HepG2 (cell line): ENCODE data around the gene ULK3. TPM values are rescaled to one million over a fixed set of nuclear protein-coding genes. Genes with fewer than 3 reads are reported as not detected.

Source experiments
- ATAC-seq: fragments of 200-7000 bp; cut with Tn5 transposase; 3 replicates; pipeline ENCODE4 v1.9.1; 2020; ENCODE audit warnings: mild to moderate bottlenecking, moderate library complexity
- BruUV-seq: library from RNA; stranded (reverse); fragments of 400-500 nt; replicated peaks from 2 replicates; lab custom pipeline; 2021; lab: Mats Ljungman, UMichigan
- CTCF ChIA-PET: fragments of 300-600 bp; formaldehyde crosslinking; extraction: SDS; loops from one replicate; lab custom pipeline; 2021; ENCODE audit warnings: low total read pairs, inconsistent platforms, low intra/inter-chr PET ratio; lab: Yijun Ruan, JAX
- POLR2A ChIA-PET: fragments of 350-600 bp; sonication (Branson Sonifier 250); formaldehyde crosslinking; loops from one replicate; lab custom pipeline; 2020; ENCODE audit warnings: antibody characterized with exemption, inconsistent platforms; lab: Yijun Ruan, JAX
- DNase-seq: peaks from one replicate; pipeline ENCODE4 v3.0.0-alpha.2; 2015; ENCODE audit warnings: low spot score
- FAIRE-seq: peaks from 3 replicates; lab custom pipeline; 2011; peaks lifted over from hg19 to GRCh38; lab: Jason Lieb, UNC
- H2AFZ ChIP-seq: one replicate; pipeline ENCODE4 v1.6.1; 2011; ENCODE audit warnings: low read length, inconsistent platforms
- H3K27ac ChIP-seq: fragments of 300-600 bp; 3 replicates; pipeline ENCODE4 v1.8.0; 2011; ENCODE audit warnings: mixed run types, mild to moderate bottlenecking, mixed read lengths, low read length, inconsistent platforms; ENCODE audit not compliant: insufficient read depth; ENCODE audit errors: extremely low read length
- H3K27me3 ChIP-seq, 2 experiments: fragments of 200-600 bp in 1 of 2; 2 replicates in 1 of 2; 3 replicates in 1 of 2; pipeline versions ENCODE4 v1.6.0 to v1.8.0; 2011; ENCODE audit warnings: low read length in 2 of 2, mild to moderate bottlenecking in 2 of 2, moderate library complexity in 2 of 2, inconsistent platforms in 1 of 2; ENCODE audit not compliant: insufficient read depth in 2 of 2, control insufficient read depth in 1 of 2
- H3K36me3 ChIP-seq, 2 experiments: fragments of 200-600 bp in 1 of 2; replicated peaks in 1 of 2; 2 replicates in 1 of 2; 3 replicates in 1 of 2; pipeline versions ENCODE4 v1.5.1 to v1.8.0; 2011; ENCODE audit warnings: low read length in 2 of 2, inconsistent platforms in 1 of 2; ENCODE audit not compliant: insufficient read depth in 2 of 2, control insufficient read depth in 1 of 2
- H3K4me1 ChIP-seq: 2 replicates; pipeline ENCODE4 v1.5.1; 2012; ENCODE audit warnings: low read length, inconsistent platforms; ENCODE audit not compliant: insufficient read depth
- H3K4me2 ChIP-seq: 2 replicates; pipeline ENCODE4 v1.6.0; 2011; ENCODE audit warnings: low read depth, low read length, inconsistent platforms
- H3K4me3 ChIP-seq, 3 experiments: fragments of 200-600 bp in 1 of 3; sonication (generic), shearing (Covaris generic) in 1 of 3; replicated peaks in 1 of 3; 2 replicates each; pipeline ENCODE4 v1.5.1; 2011 to 2016; ENCODE audit warnings: low read length in 3 of 3, inconsistent platforms in 2 of 3, low read depth in 2 of 3, mild to moderate bottlenecking in 2 of 3, control low read depth in 1 of 3, mixed read lengths in 1 of 3; ENCODE audit not compliant: insufficient read depth in 1 of 3
- H3K79me2 ChIP-seq: one replicate; pipeline ENCODE4 v1.6.1; 2011; ENCODE audit warnings: low read length, inconsistent platforms; ENCODE audit not compliant: insufficient read depth
- H3K9ac ChIP-seq: 2 replicates; pipeline ENCODE4 v1.6.0; 2011; ENCODE audit warnings: mild to moderate bottlenecking, low read depth, low read length, inconsistent platforms; ENCODE audit not compliant: insufficient read depth
- H3K9me3 ChIP-seq: 2 replicates; pipeline ENCODE4 v1.5.1; 2012; ENCODE audit warnings: mild to moderate bottlenecking, low read length
- H4K20me1 ChIP-seq: 2 replicates; pipeline ENCODE4 v1.6.0; 2011; ENCODE audit warnings: inconsistent platforms, mild to moderate bottlenecking, low read length, moderate library complexity; ENCODE audit not compliant: insufficient read depth
- CBX1 ChIP-seq: IDR thresholded peaks from one replicate; pipeline ENCODE4 v1.6.1; 2016; ENCODE audit warnings: antibody characterized with exemption, low read depth
- CCDC6 ChIP-seq: sonication (generic); formaldehyde crosslinking; IDR thresholded peaks from 2 replicates; pipeline ENCODE4 v1.8.1; 2022; ENCODE audit warnings: mild to moderate bottlenecking, missing genetic modification reagents, moderate library complexity
- GABPB1 ChIP-seq: IDR thresholded peaks from 2 replicates; pipeline ENCODE4 v1.6.1; 2016; ENCODE audit warnings: mild to moderate bottlenecking, missing genetic modification reagents, moderate library complexity, missing compliant biosample characterization
- HIVEP1 ChIP-seq: sonication (generic); formaldehyde crosslinking; IDR thresholded peaks from 2 replicates; pipeline ENCODE4 v1.4.0; 2020; ENCODE audit warnings: mild to moderate bottlenecking, missing genetic modification reagents
- MTF2 ChIP-seq: sonication (generic); formaldehyde crosslinking; IDR thresholded peaks from 2 replicates; pipeline ENCODE4 v1.5.0; 2020; ENCODE audit warnings: missing genetic modification reagents, borderline replicate concordance
- PBX3 ChIP-seq: sonication (generic); formaldehyde crosslinking; IDR thresholded peaks from 2 replicates; pipeline ENCODE4 v1.8.1; 2023; ENCODE audit warnings: missing genetic modification reagents, inconsistent platforms, borderline replicate concordance
- REL ChIP-seq: sonication (generic); formaldehyde crosslinking; conservative IDR thresholded peaks from 2 replicates; pipeline ENCODE4 v1.8.0; 2022; ENCODE audit warnings: mild to moderate bottlenecking, missing genetic modification reagents, moderate library complexity
- RELA ChIP-seq: sonication (generic); formaldehyde crosslinking; IDR thresholded peaks from 2 replicates; pipeline ENCODE4 v1.4.0; 2020; ENCODE audit warnings: missing genetic modification reagents
- ZBED4 ChIP-seq: sonication (generic); formaldehyde crosslinking; IDR thresholded peaks from 2 replicates; pipeline ENCODE4 v1.4.0; 2020; ENCODE audit warnings: missing genetic modification reagents, borderline replicate concordance
- ZBTB20 ChIP-seq: sonication (generic); formaldehyde crosslinking; IDR thresholded peaks from 2 replicates; pipeline ENCODE4 v1.8.1; 2023; ENCODE audit warnings: missing genetic modification reagents, low read depth, mild to moderate bottlenecking, borderline replicate concordance
- ZEB1 ChIP-seq: IDR thresholded peaks from 2 replicates; pipeline ENCODE4 v1.6.1; 2012; ENCODE audit warnings: mild to moderate bottlenecking, low read depth, inconsistent platforms; ENCODE audit not compliant: insufficient replicate concordance
- ZFP1 ChIP-seq: IDR thresholded peaks from 2 replicates; pipeline ENCODE4 v1.6.1; 2016
- ZFP82 ChIP-seq: sonication (generic); formaldehyde crosslinking; IDR thresholded peaks from 2 replicates; pipeline ENCODE4 v1.5.1; 2020; ENCODE audit warnings: mild to moderate bottlenecking, missing genetic modification reagents, borderline replicate concordance
- ZNF383 ChIP-seq: sonication (generic); formaldehyde crosslinking; IDR thresholded peaks from 2 replicates; pipeline ENCODE4 v1.4.0; 2020; ENCODE audit warnings: missing genetic modification reagents, mild to moderate bottlenecking, borderline replicate concordance
- ZNF557 ChIP-seq: sonication (generic); formaldehyde crosslinking; IDR thresholded peaks from 2 replicates; pipeline ENCODE4 v1.4.0; 2020; ENCODE audit warnings: missing genetic modification reagents
- ZNF691 ChIP-seq: sonication (generic); formaldehyde crosslinking; IDR thresholded peaks from 2 replicates; pipeline ENCODE4 v1.4.0; 2020; ENCODE audit warnings: missing genetic modification reagents, low read depth, mild to moderate bottlenecking, borderline replicate concordance
- ZNF746 ChIP-seq: sonication (generic); formaldehyde crosslinking; IDR thresholded peaks from 2 replicates; pipeline ENCODE4 v1.8.0; 2022; ENCODE audit warnings: mild to moderate bottlenecking, missing genetic modification reagents
- ZUFSP ChIP-seq: sonication (generic); formaldehyde crosslinking; IDR thresholded peaks from 2 replicates; pipeline ENCODE4 v1.9.0; 2021; ENCODE audit warnings: missing genetic modification reagents, mild to moderate bottlenecking, borderline replicate concordance
- WGBS: methylation state at CpG from one replicate; pipeline ENCODE4 v1.1.6; 2017; ENCODE audit warnings: low lambda C conversion rate; 5-methylcytosine and 5-hydroxymethylcytosine counted together
- in situ Hi-C: cut with HindIII; loops from 2 replicates; pipeline ENCODE4 v1.10.0; 2017; ENCODE audit warnings: low pct_unique_long_range_greater_than_20kb; ENCODE audit not compliant: extremely low pct_ligation_motif_present
- intact Hi-C: fragments of 100-400 bp; cut with micrococcal nuclease; formaldehyde crosslinking; loops from one replicate; pipeline ENCODE4 v1.10.0; 2022; ENCODE audit not compliant: unreplicated experiment
- polyA plus RNA-seq, 8 experiments: library from polyadenylated mRNA; depleted of rRNA in 3 of 8; stranded (reverse) in 7 of 8; unstranded in 1 of 8; fragments of >200 nt; fragmentation: Illumina TruSeq in 4 of 8; extraction: Trizol in 4 of 8; gene quantifications; 2 replicates each; pipeline versions ENCODE4 v1.2.1 to v1.2.3, GENCODE V29; 2011 to 2016; ENCODE audit warnings: low read depth in 4 of 8, missing spikeins in 1 of 8, mixed read lengths in 1 of 8; ENCODE audit not compliant: insufficient read depth in 1 of 8
- total RNA-seq, 5 experiments: library from RNA; depleted of rRNA; stranded (reverse); fragments of >200 nt; fragmentation: Illumina TruSeq; extraction: Trizol; gene quantifications; 2 replicates each; pipeline ENCODE4 v1.2.3, GENCODE V29; 2016; ENCODE audit warnings: low read depth in 1 of 5

The ULK3 gene
- total and polyA plus RNA-seq, 2 of the 13 experiments (the other 11 are each of a cell fraction or from before 2014, with no cell fraction given), result 15.2 to 23.7 TPM

GRCh38 chr15:74836846-74837245 lies 6.1 kb downstream of the ULK3 start:
- Histone ChIP-seq H3K4me2 (no peak overlapping the region), H3K9me3 (no peaks in the 10 kb centered on the region), H4K20me1 (no peaks in the 10 kb centered on the region), H3K79me2 (no peaks in the 10 kb centered on the region), H2AFZ (no peak overlapping the region), H3K27ac (no peak overlapping the region), H3K36me3 (peaks cover 2 to 3% of the 10 kb centered on the region in 2 experiments; a peak in 1 of 5 replicates), H3K4me3 (no peak overlapping the region), H3K9ac (no peak overlapping the region), H3K4me1 (peaks cover 31% of the 10 kb centered on the region), H3K27me3 (peaks cover 0 to 3% of the 10 kb centered on the region in 2 experiments; a peak in 1 of 5 replicates)
- ChIA-PET POLR2A (no interaction called here), CTCF (interaction anchor here (1.2 kb wide), 1 partner anchor 114 kb away, joined by 4 read pairs; no protein-coding TSS in a partner anchor)
- no TSS peak for BruUV-seq
- no peak for DNase-seq
- WGBS, result 100% methylated on average over 4 of the region's 7 CpGs
- FAIRE-seq, result no peak
- in situ Hi-C loops, result no loop called here
- intact Hi-C loops, result no loop called here
- no peak for ATAC-seq
- TF ChIP-seq RELA (CRISPR knock-in tag), result no peak
- TF ChIP-seq GABPB1 (CRISPR knock-in tag), result no peak
- no peak for TF ChIP-seq ZNF557 (CRISPR knock-in tag)
- no peak for TF ChIP-seq PBX3 (CRISPR knock-in tag)
- TF ChIP-seq HIVEP1 (CRISPR knock-in tag), result no peak
- TF ChIP-seq ZNF383 (CRISPR knock-in tag), result no peak
- TF ChIP-seq REL (CRISPR knock-in tag), result no peak
- TF ChIP-seq ZFP82 (CRISPR knock-in tag), result no peak
- no peak for TF ChIP-seq CCDC6 (CRISPR knock-in tag)
- TF ChIP-seq ZEB1, result no peak
- no peak for TF ChIP-seq MTF2
- no peak for TF ChIP-seq ZBED4 (CRISPR knock-in tag)
- TF ChIP-seq ZNF691 (CRISPR knock-in tag), result no peak
- no peak for TF ChIP-seq ZUFSP (CRISPR knock-in tag)
- no peak for TF ChIP-seq CBX1
- TF ChIP-seq ZNF746 (CRISPR knock-in tag), result no peak
- TF ChIP-seq ZBTB20 (CRISPR knock-in tag), result no peak
- no peak for TF ChIP-seq ZFP1
